ES-I3 (cell line): ENCODE results near the gene MRPL43.

Source experiments
- H3K36me3 ChIP-seq: 2 replicates; pipeline ENCODE4 v1.6.1; 2013; ENCODE audit warnings: mild to moderate bottlenecking, low read length, control low read depth, moderate library complexity; ENCODE audit not compliant: insufficient read depth
- H3K4me1 ChIP-seq: 2 replicates; pipeline ENCODE4 v1.6.1; 2013; ENCODE audit warnings: mild to moderate bottlenecking, control low read depth, low read length; ENCODE audit not compliant: insufficient read depth
- H3K9ac ChIP-seq: 2 replicates; pipeline ENCODE4 v1.6.1; 2013; ENCODE audit warnings: low read depth, mild to moderate bottlenecking, low read length, moderate library complexity
- H3K9me3 ChIP-seq: 2 replicates; pipeline ENCODE4 v1.6.1; 2013; ENCODE audit warnings: mild to moderate bottlenecking, low read length, moderate library complexity; ENCODE audit not compliant: control insufficient read depth, insufficient read depth

The MRPL43 gene

DNA sequence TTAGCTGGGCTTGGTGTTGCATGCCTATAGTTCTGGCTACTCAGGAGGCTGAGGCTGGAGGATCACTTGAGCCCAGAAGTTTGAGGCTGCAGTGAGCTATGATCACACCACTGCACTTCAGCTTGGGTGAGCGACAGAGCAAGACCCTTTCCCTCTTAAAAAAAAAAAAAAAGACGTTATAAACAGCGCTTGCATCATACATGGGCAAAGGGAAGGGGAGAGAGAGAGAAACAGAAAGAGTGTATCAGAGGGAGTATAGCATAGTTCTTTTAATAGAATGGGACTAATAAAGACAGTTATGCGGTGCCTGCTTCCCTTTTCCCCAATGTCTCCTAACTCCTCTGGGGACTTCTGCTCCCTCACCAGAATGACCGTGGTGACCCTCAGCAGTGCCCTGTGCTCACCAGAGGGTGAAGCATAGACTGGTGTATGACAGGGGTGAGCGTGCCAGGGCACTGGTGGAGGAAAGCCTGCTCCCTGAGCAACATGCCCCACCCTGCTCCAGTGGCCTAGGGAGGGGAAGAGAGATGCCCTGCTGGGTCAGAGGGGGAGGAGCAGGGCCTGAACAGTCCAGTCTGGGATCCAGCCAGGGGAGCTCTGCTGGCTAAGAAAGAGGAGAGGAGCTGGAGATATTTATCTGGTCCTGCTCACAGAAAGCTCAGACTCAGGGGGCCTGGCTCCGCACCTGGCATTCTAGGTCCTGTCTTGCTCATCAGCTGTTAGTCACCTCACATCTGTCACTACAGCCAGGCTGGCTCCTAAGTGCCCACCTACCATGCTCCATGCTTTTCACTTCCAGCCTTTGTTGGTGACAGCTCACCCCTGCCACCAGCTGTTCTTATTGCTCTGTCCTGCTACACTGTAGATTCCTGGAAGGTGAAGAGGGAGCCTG, 41.4 kb upstream of the MRPL43 start:
- Histone ChIP-seq H3K36me3 (no peaks in the 10 kb centered on the region), H3K4me1 (peaks cover 14% of the 10 kb centered on the region), H3K9ac (no peak overlapping the region), H3K9me3 (no peaks in the 10 kb centered on the region)

DNA sequence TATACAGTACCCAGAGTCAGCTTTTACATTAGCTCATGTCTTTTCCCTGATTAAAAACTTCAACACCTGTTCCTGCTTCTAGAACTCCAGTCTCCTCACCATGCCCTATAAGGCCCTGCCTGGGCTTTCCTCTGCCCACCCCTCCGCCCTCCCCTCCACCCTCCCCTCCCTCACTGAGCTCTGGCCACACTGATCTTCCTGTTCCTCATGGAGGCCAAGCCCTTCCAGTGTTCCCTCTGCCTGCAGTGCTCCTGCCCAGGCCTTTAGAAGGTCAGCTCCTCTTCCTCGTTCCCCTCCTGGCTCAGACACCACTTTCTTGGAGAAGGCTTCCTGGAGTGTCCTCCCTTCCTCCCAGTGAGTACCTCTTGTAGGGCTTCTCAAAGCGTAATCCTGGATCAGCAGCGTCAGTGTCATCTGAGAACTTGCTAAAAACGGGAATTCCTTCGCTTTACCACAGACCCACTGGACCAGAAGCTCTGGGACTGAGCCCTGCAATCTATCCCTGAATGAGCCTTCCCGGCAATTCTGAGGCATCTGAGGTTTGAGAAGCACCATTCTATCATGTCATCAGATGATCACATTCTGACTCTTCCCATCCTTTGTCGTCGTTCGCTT, 39.9 kb upstream of the MRPL43 start:
- Histone ChIP-seq H3K9ac (no peak overlapping the region), H3K36me3 (no peaks in the 10 kb centered on the region), H3K9me3 (no peaks in the 10 kb centered on the region), H3K4me1 (peaks cover 11% of the 10 kb centered on the region)

DNA sequence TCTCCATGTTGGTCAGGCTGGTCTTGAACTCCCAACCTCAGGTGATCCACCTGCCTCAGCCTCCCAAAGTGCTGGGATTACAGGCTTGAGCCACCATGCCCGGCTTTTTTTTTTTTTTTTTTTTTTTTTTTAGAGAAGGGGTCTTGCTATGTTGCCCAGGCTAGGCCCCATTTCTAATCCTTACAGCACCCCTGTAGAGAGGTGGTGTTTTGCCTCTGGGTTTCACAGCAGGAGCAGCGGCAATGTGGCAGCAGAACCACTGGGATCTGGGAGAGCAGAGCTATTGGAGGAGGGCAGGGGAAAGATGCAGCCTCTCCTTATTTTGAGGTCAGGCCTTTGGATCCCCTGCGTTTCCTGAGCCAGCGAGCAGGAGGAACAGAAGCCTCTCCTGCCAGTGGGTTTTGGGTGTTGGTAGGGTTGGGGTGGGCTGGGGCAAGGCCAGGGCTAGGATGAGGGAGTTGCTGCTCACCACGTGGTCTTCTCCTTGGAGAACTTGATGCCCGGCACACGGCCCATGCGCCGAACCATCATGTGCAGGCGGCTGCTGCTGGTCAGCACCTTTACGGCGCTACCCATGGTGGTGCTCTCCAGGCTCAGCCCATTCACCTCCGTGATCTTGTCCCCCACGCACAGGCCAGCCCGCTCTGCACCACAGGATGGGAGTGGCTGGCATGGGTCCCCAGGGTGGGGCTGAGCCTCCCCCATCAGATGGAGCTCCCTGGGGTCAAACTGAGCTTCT, 35.8 kb upstream of the MRPL43 start:
- H3K9ac ChIP-seq, result no peak overlapping the region
- no peaks in the 10 kb centered on the region; the same call in 1 of the 2 replicates for H3K4me1 ChIP-seq
- H3K9me3 ChIP-seq, result no peaks in the 10 kb centered on the region
- H3K36me3 ChIP-seq, result no peaks in the 10 kb centered on the region

DNA sequence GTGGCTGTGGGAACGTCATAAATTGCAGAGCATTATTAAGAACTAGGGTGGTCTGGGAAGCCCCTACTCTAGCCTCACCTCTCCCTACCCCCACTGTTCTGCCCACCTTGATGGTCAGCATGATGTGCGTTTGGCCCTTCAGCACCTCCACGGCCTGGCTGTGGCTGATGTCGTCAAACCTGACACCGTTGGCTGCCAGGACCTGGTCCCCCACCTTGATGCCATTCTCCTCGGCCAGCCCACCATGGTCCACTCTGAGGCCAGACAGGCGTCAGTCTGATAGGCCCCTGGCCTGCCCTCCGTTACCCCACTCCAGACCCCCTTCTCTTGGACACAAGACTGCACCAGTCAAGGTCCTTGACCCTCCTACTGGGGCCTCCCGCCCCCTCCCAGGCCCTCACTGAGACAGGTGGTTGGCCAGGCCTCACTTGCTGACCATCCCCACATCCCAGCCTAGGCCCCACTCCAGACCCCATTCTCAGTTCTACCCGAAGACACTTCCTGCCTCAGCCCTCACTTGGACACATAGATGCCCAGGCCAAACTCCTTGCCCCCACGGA, 34.5 kb upstream of the MRPL43 start:
- Histone ChIP-seq H3K9me3 (no peaks in the 10 kb centered on the region), H3K36me3 (no peaks in the 10 kb centered on the region), H3K9ac (no peak overlapping the region), H3K4me1 (no peaks in the 10 kb centered on the region; the same call in 1 of the 2 replicates)

GRCh38 chr10:101021239-101021638, 33.9 kb upstream of the MRPL43 start:
- Histone ChIP-seq H3K9ac (no peak overlapping the region), H3K4me1 (no peaks in the 10 kb centered on the region; the same call in 1 of the 2 replicates), H3K36me3 (no peaks in the 10 kb centered on the region), H3K9me3 (no peaks in the 10 kb centered on the region)

DNA sequence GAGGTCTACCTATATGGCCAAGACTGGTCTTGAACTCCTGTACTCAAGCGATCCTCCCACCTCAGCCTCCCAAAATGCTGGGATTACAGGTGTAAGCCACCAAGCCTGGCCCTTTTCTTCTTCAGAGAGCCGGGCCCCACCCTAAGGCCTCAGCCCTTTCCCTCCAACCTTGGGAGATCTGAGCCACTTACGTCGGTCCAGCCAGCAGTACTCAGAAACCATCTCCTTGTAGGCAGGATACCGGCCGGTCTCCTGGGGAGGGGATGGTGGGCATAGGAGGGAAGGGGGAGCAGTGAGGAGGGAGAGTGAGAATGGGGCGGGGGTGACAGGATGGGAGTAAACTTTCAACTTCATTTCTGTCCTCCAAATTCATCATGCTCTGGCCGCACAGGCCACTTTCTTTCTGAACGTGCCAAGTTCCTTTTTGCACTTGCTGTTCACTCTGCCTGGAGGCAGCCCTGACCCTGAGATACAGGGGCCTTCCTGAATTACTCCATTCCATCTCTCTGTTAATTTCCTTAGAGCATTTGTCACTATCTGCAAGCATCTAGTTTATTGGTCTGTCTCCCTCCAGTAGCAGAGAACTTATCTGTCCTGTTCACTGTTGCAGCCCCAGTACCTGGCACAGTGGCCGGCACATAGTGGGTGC, 33.3 kb upstream of the MRPL43 start:
- Histone ChIP-seq H3K9me3 (no peaks in the 10 kb centered on the region), H3K4me1 (no peaks in the 10 kb centered on the region; the same call in 1 of the 2 replicates), H3K36me3 (no peaks in the 10 kb centered on the region), H3K9ac (no peak overlapping the region)

DNA sequence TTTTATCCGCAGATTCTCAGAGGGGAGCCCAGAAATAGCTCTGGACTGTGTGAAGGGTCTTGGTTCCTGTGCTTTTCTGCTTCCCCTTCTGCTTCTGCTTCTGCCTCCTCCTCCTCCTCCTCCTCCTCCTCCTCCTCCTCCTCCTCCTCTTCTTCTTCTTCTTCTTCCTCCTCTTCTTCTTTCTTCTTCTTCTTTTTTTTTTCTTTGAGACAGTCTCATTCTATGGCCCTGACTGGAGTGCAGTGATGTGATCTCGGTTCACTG, 32.1 kb upstream of the MRPL43 start:
- Histone ChIP-seq H3K4me1 (no peaks in the 10 kb centered on the region; the same call in 1 of the 2 replicates), H3K9ac (no peak overlapping the region), H3K36me3 (no peaks in the 10 kb centered on the region), H3K9me3 (no peaks in the 10 kb centered on the region)

- Histone ChIP-seq H3K36me3 (no peaks in the 10 kb centered on the region), H3K9me3 (no peaks in the 10 kb centered on the region), H3K4me1 (no peaks in the 10 kb centered on the region; the same call in 1 of the 2 replicates), H3K9ac (peak overlapping the region; percentile 32; the same call in 1 of the 2 replicates)
Observed at GRCh38 chr10:101018600-101019439, 31.5 kb upstream of the MRPL43 start.

- peak overlapping the region; percentile 32; the same call in 1 of the 2 replicates for H3K9ac ChIP-seq
Observed at GRCh38 chr10:101018118-101018599, 30.9 kb upstream of the MRPL43 start.

DNA sequence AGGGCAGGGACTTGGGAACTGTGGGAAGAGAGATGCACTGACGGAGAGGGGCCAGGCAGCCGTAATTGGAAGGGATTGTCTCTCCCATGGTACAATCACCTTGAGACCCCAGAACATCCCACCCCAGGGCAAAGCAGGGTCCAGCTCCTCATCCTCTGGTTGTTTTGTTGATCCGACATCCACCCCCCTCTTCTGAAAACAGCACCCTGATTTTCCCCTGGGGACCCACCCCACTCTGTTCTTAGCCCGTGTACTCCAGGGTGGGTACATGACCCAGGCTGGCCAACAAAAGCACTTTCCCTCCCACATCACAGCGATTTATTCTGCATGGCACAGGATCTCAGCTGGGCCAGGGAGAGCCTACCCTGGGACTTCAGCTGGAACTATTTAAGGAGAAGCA, 29.5 kb upstream of the MRPL43 start:
- H3K36me3 ChIP-seq, result no peaks in the 10 kb centered on the region

More at GRCh38 chr10:101018118-101018599, 30.9 kb upstream of the MRPL43 start:
- H3K9me3 ChIP-seq, result no peaks in the 10 kb centered on the region
- no peaks in the 10 kb centered on the region; the same call in 1 of the 2 replicates for H3K4me1 ChIP-seq
- no peaks in the 10 kb centered on the region for H3K36me3 ChIP-seq

DNA sequence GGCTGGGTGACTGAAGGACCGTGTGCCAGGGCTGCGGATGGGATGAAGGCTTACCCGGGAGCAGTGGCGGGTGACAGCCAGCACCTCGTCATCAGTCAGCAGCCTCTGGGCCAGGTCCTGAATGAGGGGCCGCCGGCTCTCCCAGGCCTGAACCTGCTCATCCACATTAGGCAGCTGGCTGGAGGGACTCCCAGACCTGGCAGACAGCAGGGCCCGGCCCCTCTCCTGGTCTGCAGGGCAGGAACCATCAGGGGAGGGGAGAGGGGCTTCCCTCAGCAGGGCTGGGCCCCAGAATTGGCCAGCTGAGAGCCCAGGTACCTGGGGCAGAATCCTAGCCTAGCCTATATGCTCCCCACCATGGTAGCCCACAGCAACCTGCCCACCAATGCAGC, 28.3 kb upstream of the MRPL43 start:
- Histone ChIP-seq H3K9ac (no peak overlapping the region), H3K9me3 (no peaks in the 10 kb centered on the region), H3K36me3 (no peaks in the 10 kb centered on the region), H3K4me1 (no peaks in the 10 kb centered on the region; the same call in 1 of the 2 replicates)

More for the DNA sequence above, 29.5 kb upstream of the MRPL43 start:
- H3K9ac ChIP-seq, result no peak overlapping the region
- no peaks in the 10 kb centered on the region; the same call in 1 of the 2 replicates for H3K4me1 ChIP-seq
- no peaks in the 10 kb centered on the region for H3K9me3 ChIP-seq

DNA sequence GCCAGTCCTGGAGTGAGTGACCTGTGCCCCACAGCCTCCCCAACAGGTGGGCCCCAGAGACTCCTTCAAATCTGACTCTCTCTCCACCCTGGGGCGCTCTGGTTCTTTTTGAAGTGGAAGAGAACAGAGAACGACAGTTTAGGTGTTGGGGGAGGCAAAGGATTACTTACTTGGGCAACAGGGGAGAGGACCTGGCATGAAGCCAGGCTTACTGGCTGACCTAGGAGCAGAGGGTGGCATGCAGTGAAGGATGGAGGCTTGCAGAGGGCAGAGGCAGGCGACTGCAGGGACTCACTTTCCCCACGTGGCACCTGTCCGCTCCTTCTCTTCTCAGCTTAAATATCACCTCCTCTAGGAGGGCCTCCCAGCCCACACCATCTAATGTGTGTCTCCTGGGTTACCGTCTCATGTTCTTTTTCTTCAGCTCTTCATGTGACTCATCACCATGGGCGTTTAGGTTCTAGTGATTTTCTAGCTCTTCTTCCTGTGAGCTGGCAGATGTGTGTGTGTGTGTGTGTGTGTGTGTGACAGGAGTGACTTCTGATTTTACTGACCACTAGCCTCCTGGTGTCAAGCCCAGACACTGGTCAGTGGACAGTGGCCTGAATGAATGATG, 27.8 kb upstream of the MRPL43 start:
- Histone ChIP-seq H3K9me3 (no peaks in the 10 kb centered on the region), H3K4me1 (no peaks in the 10 kb centered on the region; the same call in 1 of the 2 replicates), H3K9ac (no peak overlapping the region), H3K36me3 (no peaks in the 10 kb centered on the region)
